GM21367 (cell line): ENCODE results near the gene YBX3.

Source experiments
- ATAC-seq: cut with Tn5 transposase; IDR thresholded peaks from one replicate; pipeline ENCODE4 v1.9.1; 2021; ENCODE audit not compliant: unreplicated experiment

YBX3 gene

DNA sequence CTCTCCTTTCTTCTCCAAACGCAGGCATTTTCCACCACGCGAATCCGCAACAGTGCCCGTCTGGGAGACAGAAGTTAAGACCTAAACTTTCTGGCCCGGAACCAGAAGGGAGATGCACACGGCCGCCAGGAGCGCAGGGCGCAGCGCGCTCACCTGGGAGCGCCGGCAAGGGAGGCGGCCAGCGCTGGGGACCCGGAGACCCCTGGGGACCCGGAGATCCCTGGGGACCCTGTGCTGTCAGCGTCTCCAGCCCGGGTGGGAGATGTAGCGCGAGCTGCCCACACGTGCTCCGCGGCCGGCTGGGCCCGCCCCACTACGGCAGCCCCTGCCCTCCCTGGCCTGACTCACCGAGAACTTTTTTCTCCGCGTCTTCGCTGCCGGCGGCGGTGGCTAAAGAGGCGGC lies 620 bp downstream of the YBX3 start:
- ATAC-seq = peak; percentile 40

DNA sequence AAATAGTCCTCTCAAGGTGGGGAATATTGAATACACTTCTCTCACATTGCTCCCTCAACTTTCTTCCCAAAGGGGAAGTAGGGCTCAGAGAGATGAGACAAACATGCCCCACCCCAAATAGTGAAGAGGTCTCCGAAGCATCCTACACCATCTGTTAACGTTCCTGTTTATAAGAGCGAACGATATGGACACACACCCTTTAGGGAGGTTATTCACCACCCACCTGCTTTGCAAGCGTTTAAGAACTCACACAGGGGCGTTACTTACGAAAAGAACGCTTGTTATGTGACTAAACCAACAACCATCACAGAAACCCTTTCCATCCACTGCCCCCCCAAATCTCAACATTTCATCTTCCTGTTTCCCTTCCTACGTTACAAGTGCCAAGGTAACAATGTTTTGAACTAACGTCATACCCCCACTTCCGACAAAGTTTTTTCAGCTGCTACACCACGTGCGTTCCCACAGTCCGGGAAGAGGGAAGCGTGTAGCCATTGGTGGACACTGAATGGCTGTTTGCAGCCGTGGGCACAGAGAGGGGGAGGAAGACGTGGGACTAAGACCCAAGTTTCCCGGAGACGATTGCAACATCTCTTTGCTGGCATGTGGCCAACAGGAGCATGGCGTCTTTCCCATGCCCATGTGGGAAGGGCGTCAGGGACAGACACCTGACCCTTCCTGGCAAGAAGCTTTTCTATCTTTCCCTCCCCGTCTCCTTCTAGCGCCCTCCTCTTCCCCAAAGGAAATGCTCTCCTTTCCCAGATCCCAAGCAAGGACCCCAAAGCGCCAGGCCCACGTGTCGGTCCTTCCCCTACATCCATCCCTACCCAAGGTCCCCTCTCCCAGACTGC lies 1.2 kb downstream of the YBX3 start:
- ATAC-seq = no peak

DNA sequence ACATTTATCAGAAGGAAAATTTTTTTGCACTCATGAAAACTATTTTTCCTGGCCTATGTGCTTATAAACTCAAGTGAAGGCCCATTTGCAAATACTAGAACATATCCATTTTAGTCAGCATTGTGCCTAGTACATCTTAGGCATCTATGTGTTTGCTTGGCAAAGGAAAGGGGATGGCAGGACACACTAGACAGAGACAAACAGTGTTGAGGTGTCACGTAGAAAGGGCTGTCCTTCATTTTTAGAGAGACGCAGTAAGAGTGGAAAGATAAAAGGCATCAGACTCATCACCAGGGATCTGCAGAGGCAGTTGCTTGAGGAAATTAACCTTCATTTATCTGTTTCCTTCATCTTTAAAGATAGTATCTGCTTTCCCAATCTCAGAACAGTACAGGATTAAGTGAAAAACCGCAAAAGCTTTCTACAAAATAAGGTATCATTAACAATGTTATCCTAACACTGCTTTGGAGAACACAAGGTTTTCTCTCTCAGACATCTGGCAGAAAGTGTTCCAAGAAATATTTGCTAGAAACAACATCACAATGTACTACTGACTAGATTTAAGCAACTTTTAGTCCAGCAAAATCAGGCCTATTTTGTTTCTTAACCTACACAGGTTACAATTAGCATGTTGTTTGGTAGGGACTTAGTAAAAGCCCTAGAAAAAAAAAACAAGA lies 2.0 kb downstream of the YBX3 start:
- ATAC-seq = no peak

DNA sequence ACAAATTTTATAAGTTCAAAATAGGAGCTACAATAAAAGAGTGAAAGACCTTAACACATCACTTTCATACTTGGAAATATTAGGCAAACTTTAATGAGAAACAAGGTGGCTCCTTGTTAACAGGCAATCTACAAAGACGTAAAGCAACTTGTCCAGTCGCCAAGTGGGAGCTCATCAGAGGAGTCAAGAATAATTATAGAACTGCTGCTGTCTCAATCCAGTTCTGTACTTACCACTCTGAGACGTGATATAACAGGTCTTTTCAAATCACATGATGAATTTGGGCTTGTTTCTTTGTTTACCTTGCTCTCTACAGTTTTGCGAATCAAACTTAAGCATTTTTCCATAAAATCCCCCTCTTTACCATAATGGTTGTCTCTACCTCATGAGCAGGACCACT lies 3.6 kb downstream of the YBX3 start:
- ATAC-seq = no peak

DNA sequence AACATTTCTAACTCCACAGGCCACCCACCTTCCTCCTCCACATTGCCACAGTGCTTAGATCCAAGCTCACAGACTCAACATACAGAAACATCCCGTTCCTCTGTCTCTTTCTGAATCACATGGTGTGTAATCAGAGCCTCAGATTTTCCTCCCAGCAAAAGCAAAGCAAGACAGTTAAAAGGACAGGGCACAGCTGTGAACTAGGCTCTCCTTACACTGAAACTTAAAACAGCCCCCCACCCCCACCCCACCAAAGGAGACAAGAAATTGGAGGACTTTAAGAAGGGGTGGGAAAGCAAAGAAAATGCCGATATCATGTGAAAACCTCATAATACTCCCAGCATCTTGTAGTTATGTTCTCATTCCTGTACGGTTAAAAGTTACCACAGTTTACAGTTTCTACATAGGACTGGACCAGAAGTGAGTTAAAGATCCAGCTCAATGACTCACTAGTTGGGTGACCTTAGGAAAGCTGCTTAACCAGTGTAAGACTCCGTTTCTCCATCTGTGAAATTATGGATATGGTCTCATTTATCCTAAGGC lies 4.8 kb downstream of the YBX3 start:
- ATAC-seq = no peak

DNA sequence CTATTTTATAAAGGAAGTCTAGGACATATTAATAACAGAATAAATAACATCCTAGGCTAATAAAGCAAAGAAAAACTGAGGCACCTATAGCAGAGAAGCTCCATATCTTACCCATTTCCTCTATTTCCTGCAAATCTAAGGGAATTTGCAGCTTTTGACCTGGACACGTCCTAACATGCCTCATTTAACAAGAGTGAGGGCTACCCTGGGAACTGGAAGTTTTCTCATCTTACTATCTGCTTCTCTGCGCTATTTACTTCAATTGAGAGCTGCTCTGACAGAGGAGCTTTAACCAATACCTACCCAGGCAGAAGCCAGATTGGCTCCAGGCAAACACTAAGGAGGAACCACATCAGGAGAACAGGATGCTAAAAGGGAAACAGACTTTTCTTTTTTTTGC lies 5.7 kb downstream of the YBX3 start:
- no peak for ATAC-seq

DNA sequence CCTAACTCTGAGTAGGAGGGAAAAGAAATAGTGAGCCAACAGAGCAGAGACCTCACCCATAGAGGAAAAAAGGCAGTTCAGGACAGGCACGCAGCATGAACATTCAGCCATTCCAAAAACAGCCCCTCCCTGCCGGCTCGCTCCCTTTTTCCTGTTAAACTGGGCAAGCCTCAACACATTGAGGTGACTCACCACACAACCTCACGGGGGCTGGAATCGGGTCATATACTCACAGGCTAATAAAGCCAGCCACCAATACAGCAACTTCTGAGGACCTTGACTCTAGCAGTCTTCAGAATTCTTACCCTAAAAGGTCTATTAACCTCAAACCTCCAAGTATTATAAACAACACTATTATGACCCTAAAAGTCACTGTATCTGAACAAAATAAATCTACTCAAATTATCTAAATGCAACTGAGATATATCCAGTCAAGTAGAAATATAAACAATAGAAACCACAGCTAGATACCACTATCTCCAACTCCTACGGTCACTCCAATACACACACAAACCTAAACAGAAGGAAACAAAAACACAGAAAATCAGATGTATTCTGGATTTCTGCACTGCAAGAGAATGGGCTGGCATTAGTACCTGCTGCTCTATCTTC lies 6.3 kb downstream of the YBX3 start:
- ATAC-seq = no peak

DNA sequence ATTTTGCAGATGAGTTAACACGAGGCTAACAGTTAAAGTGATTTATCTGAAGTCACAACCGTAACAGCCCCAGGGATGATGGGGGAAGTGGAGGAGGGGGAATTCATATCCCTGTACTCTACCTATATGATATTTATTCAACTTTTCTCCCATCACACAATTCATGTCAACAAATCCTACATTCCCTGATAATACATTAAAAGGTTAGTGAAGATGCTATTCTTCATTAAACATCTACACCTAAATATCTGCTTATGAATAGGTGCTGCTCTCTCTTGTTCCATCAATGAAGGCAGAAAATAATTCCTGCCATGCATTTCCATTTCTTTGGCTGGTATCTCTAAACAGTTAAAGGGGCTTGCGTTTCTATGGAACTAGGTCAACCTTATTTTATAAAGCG lies 6.8 kb downstream of the YBX3 start:
- ATAC-seq = no peak

DNA sequence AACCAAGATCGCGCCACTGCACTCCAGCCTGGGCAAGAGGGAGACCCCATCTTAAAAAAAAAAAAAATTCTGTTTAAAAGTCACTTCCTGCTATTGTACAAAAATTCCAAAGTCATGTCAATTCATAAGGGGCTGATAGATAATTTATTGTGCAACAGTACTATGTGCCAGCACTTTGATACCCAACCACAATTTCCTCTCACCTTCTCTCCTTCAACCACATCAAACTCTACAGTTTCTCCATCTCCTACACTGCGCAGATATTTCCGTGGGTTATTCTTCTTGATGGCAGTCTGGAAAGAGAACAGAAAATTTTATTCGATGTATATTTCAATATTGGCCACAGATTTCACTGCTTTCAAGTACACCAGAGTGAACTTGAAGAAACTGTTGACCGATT lies 7.6 kb downstream of the YBX3 start:
- ATAC-seq = no peak

DNA sequence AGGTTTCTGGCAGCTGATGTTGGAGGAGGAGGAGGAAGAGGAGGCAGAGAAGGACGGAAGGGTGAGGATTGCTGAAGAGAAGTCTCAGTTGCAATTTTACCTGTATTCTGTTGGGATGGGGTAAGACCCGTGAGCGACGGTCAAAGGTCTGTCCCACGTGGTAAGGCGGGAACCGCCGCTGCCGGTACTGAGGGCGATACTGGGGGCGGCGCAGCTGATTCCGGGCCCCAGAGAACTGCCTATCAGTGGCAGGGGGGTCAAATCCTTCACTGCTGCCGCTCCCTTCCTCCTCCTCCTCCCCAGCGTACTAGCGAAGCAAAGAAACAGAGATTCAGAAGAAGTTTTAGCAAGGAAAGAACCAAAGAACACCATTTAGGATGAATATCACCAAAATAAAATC lies 13.3 kb downstream of the YBX3 start:
- no peak for ATAC-seq

DNA sequence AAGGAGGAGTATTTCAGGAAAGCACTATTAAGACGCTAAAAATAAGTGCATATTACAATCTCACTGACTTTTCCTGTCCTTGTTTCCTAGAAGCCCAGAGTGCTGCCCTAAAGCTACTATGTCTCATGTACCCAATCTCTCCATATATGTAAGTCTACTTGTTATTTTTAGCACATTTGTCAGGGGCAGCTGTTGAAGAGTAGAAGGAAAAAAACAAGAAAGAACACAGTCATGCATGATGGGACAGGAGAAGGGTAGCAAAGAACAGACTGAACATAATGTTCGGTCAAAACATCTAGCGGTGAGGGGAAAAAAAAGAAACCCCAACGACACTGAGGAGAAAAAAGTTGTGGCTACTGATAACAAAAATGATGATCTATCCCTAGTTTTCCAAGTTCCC lies 14.3 kb downstream of the YBX3 start:
- no peak for ATAC-seq

DNA sequence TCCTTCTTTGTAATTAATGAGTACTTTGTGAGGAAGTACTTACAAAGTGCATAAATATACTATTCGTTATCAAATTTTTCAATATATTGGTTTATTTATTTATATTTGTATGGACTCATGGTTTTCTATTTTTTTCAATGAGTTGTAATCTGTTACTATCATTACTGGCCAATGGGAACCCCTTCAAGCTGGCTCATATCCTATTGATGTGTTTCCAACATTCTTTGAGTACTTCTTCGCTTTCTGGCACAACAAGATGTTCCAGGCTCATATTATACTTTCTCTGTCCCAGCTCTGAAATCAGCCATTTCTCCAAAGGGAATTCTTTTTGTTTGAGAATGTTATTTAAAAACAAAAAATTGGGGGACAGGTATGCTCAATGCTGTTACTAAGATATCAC lies 17.5 kb downstream of the YBX3 start:
- no peak for ATAC-seq

DNA sequence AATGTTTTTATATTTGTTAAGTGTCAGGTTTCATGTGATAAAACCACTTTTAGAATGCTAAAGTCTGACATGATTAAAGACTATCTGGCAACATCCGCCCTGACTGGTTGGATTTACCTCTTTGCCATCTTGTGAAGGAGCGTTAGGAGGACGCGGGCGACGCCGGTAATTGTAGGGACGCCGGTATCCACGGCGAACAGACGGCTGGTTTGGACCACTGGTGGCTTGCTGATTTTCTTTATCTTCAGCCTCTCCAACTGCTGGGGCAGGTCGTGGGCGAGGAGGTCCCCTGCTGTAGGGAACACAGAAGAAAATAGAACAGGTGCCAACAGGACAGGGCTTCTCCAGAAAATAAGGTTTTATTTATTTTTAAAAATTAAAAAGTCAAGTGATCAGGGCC lies 21.3 kb downstream of the YBX3 start:
- ATAC-seq = no peak

DNA sequence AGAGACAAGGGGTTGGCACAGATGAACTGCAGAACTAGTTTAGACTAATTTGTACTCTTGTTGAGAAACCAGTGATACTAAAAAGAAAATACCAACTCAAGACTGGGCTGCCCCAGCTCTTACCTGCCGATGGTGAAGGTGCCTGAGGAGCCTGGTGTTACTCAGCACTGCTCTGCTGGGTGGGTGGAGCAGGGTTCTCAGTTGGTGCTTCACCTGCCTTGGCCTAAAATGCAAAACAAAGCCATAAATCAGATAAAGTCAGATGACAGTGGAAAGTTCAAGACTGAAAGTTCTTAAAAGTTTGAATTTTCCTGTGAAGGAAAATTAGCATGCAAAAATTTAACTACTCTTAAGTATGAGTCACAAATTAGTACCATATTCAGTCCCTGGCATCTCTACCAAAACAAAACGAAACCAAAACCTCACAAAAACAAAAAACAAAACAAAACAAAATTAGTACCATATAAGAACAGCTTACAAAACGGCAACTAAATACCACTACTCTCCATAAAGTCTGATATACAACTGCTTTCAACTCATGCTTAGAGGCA lies 21.9 kb downstream of the YBX3 start:
- peak; percentile 63 for ATAC-seq

DNA sequence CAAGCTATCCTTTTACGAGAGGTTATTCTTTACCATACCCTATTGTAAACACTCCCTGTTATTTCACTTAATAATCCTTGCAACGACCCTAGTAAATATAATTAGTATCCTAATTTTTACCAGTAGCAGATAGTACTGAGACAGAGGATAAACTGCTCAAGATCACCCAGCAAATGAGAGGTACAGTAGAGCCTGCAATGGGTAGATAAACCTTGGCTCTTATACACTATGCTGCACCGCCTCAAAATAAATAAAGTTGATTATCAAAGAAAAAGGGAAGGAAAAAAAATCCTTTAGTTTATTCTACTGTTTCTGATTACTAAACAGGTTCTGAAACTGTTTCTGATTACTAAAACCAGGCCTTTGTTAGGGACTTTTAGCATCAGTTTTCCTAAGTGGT lies 22.5 kb downstream of the YBX3 start:
- ATAC-seq = no peak

DNA sequence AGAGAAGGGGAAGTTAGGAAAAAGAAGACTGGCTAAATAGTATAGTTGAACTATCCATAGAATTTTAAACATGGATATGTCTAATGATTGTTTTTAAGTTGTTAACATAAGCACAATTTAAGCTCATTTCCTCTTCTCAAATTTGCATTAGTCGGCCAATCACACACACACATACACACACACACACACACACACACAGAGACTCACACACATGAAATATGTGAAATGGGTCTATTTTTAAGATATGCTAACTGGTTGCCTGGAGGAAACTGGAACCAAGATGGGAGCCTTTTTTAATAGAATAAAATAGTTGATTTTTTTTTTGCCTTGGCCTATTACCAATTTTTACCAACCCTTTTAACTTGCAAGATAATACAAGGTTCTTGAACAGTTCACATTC lies 25.3 kb downstream of the YBX3 start:
- ATAC-seq = no peak

DNA sequence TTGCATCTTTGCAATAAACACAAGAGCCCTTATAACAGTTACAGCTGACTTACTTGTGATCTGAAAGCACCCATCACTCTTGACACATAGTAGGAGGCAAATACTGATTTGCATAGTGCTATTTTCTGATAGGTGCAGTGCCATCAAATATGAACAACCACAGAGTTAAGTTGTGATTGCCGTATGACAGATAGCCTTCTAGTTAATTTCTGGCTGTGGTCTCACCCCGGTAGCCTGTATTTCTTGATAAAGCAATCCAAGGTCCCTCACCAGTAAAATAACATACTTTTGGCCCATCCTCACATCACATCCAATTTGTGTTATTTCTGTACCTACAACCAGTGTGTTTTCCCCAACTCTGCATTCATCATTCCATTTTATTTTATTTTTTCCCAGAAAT lies 26.0 kb downstream of the YBX3 start:
- ATAC-seq = no peak

DNA sequence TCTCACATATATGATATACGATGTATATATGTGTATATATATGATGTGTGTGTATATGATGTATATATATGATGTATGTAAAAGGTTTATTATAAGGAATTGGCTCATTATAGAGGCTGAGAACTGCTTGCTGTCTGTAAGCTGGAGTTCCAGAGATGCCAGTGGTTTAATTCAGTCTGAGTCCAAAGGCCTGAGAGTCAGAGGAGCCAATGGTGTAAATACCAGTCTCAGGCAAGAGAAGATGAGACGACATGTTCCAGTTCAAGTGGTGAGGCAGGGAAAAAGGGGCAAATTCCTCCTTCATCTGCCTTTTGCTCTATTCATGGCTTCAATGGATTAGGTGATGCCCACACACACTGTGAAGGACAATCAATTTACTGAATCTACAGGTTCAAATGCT lies 32.2 kb downstream of the YBX3 start:
- ATAC-seq = no peak

DNA sequence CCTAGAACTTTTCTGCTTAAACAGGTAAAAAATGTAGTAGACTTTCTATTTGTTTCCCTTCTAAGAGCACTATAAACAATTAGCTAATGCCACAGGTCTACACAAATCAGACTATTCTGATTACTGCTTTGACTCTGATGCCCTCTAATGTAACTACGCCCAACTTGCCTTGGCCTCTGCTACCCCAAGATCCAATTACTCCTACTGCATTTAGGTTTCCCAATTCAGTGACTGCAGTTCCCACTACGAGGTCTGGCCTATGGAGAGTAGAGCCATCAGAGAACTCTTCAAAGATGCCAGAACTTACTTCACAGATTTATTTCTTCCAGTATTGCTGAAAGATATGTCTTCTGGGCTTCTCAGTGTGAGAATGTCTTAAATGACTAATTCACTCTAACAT lies 34.0 kb downstream of the YBX3 start:
- no peak for ATAC-seq

DNA sequence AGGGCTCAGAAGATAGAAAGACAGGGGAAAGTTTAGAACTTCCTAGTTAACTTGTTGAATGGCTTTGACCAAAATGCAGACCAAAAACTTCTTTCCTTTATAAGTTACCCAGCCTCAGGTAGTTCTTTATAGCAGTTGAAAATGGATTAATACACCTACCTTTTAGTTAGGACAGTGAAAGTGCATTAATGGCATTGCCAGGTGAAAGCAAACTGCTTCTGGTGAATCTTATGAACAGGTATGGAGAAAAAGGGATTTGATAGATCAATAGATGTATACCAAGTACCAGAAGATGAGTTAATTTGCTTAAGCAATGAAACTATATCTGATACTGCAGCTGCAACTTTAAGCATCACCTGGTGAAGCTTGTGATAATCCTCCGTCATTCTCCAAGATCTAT lies 35.1 kb downstream of the YBX3 start:
- ATAC-seq = no peak

DNA sequence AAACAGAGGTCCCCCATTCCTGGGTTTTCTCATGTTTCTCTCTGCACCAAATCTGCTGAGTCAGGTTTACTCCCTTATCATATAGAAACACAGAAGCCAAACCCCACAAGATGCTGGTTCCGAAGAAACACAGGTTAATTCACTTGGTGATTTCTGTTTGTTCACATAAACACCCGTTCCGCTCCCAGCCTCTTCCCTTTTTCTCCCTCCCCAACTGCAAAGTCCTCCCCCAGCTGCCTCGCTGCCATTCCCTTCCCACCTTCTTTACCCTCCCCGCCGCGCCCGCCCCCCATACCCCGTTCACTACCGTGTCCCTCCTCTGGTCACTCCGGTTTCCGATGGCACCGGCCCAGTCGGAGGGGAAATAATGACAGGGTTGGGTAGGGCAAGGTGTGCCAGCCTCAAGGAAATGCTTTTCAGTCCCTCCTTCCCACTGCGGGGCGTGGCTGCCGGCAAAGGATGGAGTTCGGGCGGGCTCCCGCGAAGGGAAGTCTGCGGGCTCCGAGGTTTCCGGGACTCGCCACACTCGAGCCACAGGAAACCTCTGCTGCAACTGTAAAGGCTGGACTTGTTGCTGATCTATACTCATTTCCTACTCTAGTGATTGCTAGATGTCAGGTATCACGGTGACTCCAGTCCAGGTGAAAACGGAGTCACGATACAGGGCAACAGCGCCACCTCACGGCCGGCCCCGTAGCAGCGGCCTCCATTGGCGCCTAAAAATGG lies 49.3 kb downstream of the YBX3 start, which contains the start of gene STYK1:
STYK1 (minus strand) TSS at position 394 of the 726 bp plus-strand sequence. CDS start 39,434 bp downstream, outside the sequence.
- ATAC-seq = peak; percentile 46
